ENCODE data around the gene SKP1. TPM values are rescaled to one million over a fixed set of nuclear protein-coding genes. Genes with fewer than 3 reads are reported as not detected.

The SKP1 gene
- total RNA-seq, result 265 and 287 TPM in 2 replicates

DNA sequence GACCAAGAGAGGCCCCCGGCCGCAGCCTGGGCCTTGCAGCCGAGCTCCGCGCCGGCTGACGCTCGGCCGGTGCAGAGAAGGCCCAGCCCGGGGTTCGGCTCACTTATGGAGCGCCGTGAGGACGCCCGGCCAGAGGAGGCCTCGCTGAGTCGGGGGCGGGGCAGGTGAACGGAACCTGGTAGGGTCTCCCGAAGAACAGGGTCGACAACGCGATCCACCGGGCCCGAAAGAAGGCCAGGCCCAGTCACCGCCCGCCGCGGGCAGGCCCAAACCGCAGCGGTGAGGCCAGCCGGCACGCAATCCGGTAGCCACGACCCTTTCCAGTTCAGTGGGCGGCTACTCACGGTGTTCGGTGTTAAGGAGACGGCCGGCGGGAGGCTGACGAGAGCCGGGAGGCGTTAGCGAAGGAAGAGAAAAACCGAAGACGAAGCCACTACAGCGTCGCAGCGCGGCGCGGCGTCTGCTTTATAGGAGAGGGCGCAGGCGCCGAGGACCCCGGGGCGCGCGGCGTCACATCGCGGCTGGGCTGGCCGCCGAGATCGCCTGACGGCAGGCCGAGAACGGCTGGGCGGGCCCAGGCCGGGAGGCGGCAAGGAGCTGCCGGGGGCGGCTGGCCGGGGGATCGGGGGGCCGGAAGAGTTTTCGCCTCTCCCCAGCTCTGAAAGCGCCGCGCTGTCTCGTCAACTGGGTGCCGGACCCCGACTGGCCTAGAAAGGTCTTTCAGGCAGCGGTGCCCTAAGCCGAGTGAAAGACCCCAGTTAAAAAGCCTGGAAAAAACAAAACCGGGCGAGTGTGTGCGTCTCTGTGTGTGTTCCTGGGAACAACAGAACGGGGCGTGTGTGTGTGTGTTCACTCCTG is at the start of gene SKP1:
Gene SKP1, minus strand, starts transcription at position 440 of the 858 bp plus-strand sequence. CDS start 2,928 bp downstream, outside the sequence.

DNA sequence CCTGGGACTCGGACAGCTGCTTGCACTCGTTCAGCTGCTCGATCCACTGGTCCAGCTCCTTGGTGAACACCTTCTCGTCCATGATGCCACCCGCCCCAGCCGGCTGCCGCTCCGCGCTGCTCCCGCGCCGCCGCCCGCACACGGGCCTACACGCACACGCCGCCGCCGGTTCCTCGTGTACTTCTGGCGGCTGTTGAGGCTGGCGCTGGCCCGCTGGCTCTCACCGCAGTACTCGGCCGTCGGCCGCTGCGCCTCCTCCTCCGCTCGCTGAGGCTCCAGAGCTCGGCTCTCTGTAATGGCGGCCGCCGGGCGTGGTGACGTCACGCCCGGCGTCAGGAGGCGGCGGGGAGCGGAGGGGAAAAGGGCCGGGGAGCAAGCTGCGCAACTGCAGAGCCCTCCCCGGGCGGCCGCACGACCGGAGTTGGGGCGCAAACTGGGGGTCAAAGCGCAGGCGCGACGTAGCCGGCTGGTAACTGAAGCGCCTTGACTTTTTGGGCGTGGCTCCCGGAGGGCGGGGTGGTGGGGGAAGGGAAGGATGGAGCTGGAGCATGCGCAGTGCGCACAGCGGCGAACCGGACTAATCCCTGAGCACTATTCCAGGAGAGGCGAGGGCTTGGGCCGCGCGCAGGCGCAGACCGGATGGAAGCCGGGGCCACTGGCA is 49.2 kb upstream of the SKP1 start, which contains the start of gene PPP2CA:
Gene PPP2CA, minus strand, starts transcription at position 294 of the 661 bp plus-strand sequence. Its CDS starts 212 bp downstream, at position 82.

DNA sequence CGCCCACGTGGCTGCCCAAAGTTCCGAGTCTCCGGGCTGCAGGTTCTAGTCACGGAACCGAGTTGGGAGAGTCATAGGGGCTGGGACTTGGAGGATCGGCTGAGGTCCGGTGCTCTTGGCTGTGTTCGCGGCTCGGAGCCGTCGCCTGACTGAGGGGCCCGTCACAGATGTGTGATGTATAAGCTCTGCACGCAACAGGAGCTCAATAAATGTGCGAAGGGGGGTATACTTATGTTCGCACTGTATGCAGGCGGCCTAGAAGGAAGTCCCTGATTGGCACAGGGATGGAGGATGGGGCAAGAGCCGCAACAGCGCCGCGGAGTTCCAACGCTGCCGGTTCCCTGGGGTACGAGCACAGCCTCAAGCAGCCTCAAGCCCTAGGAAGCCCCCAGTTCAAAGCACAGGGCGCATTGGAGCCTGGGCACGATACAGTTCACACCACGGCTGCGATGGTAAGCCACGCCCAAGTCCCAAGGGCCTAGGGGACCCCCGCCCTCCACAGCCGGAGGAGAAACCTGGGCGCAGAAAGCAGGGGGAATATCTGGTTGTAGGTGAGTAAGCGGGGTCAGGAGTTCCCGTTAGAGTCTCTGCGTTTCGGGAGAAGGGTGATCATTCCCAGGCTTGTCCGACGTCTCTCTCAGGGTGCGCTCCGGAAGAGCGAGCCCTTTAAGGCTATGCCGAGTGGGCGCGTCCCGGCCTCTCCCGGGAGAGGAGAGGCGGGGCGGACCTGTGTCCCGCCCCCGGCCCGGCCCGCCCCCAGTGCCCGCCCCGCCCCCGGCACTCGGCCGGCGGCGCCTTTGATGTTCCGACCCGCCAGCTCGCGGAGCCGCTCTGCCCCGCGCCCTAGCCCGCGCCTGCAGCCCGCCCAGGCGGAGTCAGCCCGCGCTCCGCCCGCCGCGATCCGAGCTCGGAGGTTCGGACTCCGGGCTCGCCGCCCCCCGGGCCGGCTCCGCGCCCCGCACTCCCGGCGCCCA is 62.6 kb downstream of the SKP1 start, which contains the start of gene TCF7:
Gene TCF7, plus strand, starts transcription at position 780 of the 974 bp plus-strand sequence. CDS start 226 bp downstream, outside the sequence.

Other genes starting within 250 kb of the SKP1 start
- 40.1 and 55.2 TPM in 2 replicates for gene C5orf15, start 208.3 kb downstream of the SKP1 start, total RNA-seq
- gene VDAC1, start 172.0 kb downstream of the SKP1 start, total RNA-seq, result 301 and 338 TPM in 2 replicates
- gene TCF7, start 62.3 kb downstream of the SKP1 start, total RNA-seq, result 0.74 and 0.85 TPM in 2 replicates
- 172 and 235 TPM in 2 replicates for gene PPP2CA, start 49.1 kb upstream of the SKP1 start, total RNA-seq
- gene CDKL3, start 190.2 kb upstream of the SKP1 start, total RNA-seq, result 0.21 TPM in 1 of 2 replicates, not detected in the other
- 9.3 and 17.5 TPM in 2 replicates for gene UBE2B, start 194.6 kb upstream of the SKP1 start, total RNA-seq
- gene CDKN2AIPNL, start 234.9 kb upstream of the SKP1 start, total RNA-seq, result 26.9 and 41.7 TPM in 2 replicates